ENCODE data around the gene VASP.

The VASP gene

DNA sequence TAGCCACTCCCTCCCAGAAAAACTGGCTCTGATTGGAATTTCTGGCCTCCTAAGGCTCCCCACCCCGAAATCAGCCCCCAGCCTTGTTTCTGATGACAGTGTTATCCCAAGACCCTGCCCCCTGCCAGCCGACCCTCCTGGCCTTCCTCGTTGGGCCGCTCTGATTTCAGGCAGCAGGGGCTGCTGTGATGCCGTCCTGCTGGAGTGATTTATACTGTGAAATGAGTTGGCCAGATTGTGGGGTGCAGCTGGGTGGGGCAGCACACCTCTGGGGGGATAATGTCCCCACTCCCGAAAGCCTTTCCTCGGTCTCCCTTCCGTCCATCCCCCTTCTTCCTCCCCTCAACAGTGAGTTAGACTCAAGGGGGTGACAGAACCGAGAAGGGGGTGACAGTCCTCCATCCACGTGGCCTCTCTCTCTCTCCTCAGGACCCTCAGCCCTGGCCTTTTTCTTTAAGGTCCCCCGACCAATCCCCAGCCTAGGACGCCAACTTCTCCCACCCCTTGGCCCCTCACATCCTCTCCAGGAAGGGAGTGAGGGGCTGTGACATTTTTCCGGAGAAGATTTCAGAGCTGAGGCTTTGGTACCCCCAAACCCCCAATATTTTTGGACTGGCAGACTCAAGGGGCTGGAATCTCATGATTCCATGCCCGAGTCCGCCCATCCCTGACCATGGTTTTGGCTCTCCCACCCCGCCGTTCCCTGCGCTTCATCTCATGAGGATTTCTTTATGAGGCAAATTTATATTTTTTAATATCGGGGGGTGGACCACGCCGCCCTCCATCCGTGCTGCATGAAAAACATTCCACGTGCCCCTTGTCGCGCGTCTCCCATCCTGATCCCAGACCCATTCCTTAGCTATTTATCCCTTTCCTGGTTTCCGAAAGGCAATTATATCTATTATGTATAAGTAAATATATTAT, 33.3 kb upstream of the VASP start:
- H3K79me2 ChIP-seq (ENCODE audit: low read length), result no peaks in the 10 kb centered on the region
- TF ChIP-seq EZH2phosphoT487 (IDR thresholded peaks at IDR 0.05; ENCODE audit: low read length) (no peak), EZH2 (optimal IDR thresholded peaks at IDR 0.05; ENCODE audit: low read depth, low read length) (no peak)
- TF ChIP-seq, protein P1, sequence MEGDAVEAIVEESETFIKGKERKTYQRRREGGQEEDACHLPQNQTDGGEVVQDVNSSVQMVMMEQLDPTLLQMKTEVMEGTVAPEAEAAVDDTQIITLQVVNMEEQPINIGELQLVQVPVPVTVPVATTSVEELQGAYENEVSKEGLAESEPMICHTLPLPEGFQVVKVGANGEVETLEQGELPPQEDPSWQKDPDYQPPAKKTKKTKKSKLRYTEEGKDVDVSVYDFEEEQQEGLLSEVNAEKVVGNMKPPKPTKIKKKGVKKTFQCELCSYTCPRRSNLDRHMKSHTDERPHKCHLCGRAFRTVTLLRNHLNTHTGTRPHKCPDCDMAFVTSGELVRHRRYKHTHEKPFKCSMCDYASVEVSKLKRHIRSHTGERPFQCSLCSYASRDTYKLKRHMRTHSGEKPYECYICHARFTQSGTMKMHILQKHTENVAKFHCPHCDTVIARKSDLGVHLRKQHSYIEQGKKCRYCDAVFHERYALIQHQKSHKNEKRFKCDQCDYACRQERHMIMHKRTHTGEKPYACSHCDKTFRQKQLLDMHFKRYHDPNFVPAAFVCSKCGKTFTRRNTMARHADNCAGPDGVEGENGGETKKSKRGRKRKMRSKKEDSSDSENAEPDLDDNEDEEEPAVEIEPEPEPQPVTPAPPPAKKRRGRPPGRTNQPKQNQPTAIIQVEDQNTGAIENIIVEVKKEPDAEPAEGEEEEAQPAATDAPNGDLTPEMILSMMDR (IDR thresholded peaks at IDR 0.05; ENCODE audit: low read length), result no peak
- H3K9me3 ChIP-seq (replicated peaks; ENCODE audit: insufficient read depth, low read length), result no peaks in the 10 kb centered on the region
- H3K4me1 ChIP-seq (ENCODE audit: low read length), result peaks cover 6% of the 10 kb centered on the region; the same call in 1 of the 2 replicates
- no peaks in the 10 kb centered on the region for H3K9me2 ChIP-seq (replicated peaks; ENCODE audit: insufficient read depth, low read length)
- no peaks in the 10 kb centered on the region for H3K27me3 ChIP-seq (replicated peaks; ENCODE audit: insufficient read depth, low read length)
- no peaks in the 10 kb centered on the region for H4K20me1 ChIP-seq (ENCODE audit: insufficient read depth, low read length)
- no peak for DNase-seq
- no peak overlapping the region for H3K9ac ChIP-seq (ENCODE audit: low read length)
- no peaks in the 10 kb centered on the region for H3K36me3 ChIP-seq (replicated peaks; ENCODE audit: insufficient read depth, low read length)
- no peak overlapping the region for H3K4me2 ChIP-seq (ENCODE audit: low read depth, low read length)
- no peak overlapping the region for H2AFZ ChIP-seq (ENCODE audit: low read length)
- no peak overlapping the region for H3K4me3 ChIP-seq (ENCODE audit: low read length)
- peaks cover 19% of the 10 kb centered on the region for H3F3A ChIP-seq (ENCODE audit: insufficient read depth, low read length)
- H3K27ac ChIP-seq (ENCODE audit: low read length), result no peak overlapping the region

DNA sequence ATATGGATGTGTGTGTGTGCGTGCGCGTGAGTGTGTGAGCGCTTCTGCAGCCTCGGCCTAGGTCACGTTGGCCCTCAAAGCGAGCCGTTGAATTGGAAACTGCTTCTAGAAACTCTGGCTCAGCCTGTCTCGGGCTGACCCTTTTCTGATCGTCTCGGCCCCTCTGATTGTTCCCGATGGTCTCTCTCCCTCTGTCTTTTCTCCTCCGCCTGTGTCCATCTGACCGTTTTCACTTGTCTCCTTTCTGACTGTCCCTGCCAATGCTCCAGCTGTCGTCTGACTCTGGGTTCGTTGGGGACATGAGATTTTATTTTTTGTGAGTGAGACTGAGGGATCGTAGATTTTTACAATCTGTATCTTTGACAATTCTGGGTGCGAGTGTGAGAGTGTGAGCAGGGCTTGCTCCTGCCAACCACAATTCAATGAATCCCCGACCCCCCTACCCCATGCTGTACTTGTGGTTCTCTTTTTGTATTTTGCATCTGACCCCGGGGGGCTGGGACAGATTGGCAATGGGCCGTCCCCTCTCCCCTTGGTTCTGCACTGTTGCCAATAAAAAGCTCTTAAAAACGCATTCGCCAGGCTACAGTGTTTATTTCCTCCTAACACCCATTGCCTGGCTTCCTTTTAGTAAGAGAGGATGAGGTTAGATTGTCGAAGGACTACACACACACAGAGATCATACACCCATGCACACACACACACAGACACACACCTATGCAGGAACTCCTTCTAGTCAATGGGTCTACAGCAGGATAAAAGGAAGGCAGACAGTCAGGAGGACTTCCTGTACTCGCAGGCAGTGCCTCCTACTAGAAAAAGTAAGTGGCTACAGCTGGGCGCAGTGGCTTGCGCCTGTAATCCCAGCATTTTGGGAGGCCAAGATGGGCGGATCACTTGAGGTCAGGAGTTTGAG, 32.4 kb upstream of the VASP start:
- Histone ChIP-seq H3K9me3 (replicated peaks; ENCODE audit: insufficient read depth, low read length) (no peaks in the 10 kb centered on the region), H3K4me1 (ENCODE audit: low read length) (peaks cover 12% of the 10 kb centered on the region), H3F3A (ENCODE audit: insufficient read depth, low read length) (peaks cover 14% of the 10 kb centered on the region), H3K9ac (ENCODE audit: low read length) (no peak overlapping the region), H2AFZ (ENCODE audit: low read length) (no peak overlapping the region), H3K79me2 (ENCODE audit: low read length) (no peaks in the 10 kb centered on the region), H3K36me3 (replicated peaks; ENCODE audit: insufficient read depth, low read length) (no peaks in the 10 kb centered on the region), H3K27me3 (replicated peaks; ENCODE audit: insufficient read depth, low read length) (no peaks in the 10 kb centered on the region), H3K9me2 (replicated peaks; ENCODE audit: insufficient read depth, low read length) (no peaks in the 10 kb centered on the region), H3K4me2 (ENCODE audit: low read depth, low read length) (no peak overlapping the region), H3K27ac (ENCODE audit: low read length) (no peak overlapping the region), H3K4me3 (ENCODE audit: low read length) (no peak overlapping the region), H4K20me1 (ENCODE audit: insufficient read depth, low read length) (no peaks in the 10 kb centered on the region)
- TF ChIP-seq, protein P1 (IDR thresholded peaks at IDR 0.05; ENCODE audit: low read length), result no peak
- TF ChIP-seq EZH2phosphoT487 (IDR thresholded peaks at IDR 0.05; ENCODE audit: low read length) (no peak), EZH2 (optimal IDR thresholded peaks at IDR 0.05; ENCODE audit: low read depth, low read length) (no peak)
- no peak for DNase-seq

DNA sequence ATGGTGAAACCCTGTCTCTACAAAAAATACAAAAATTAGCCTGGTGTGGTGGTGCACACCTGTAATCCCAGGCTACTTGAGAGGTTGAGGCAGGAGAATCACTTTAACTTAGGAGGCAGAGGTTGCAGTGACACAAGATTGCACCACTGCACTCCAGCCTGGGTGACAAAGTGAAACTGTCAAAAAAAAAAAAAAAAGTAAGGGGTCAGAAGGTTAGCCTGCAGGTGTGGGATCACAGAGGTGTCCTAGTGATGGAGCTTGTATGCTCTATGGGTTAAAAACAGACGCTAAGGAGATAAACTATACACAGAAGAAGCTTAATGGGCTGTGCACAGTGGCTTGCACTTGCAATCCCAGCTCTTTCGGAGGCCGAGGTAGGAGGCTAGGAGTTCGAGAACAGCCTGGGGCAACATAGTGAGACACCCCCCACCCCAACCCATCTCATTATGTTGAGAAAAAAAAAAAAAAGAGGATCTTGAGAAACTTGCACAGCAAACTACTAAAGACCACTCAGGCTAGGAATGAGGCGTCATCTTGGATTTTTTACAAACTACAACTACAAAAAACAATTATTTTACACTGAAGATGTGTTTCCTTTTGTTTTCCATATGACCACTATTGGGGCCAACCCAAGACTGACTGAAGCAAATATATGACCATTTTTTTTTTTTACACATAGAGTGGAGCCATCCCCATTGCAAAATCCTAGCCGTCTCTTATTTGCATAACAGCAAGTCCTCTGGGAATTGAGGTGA, 31.6 kb upstream of the VASP start:
- no peaks in the 10 kb centered on the region for H3K27me3 ChIP-seq (replicated peaks; ENCODE audit: insufficient read depth, low read length)
- peaks cover 14% of the 10 kb centered on the region for H3F3A ChIP-seq (ENCODE audit: insufficient read depth, low read length)
- H3K27ac ChIP-seq (ENCODE audit: low read length), result no peak overlapping the region
- no peaks in the 10 kb centered on the region for H3K9me2 ChIP-seq (replicated peaks; ENCODE audit: insufficient read depth, low read length)
- no peak overlapping the region for H3K9ac ChIP-seq (ENCODE audit: low read length)
- no peak overlapping the region for H3K4me3 ChIP-seq (ENCODE audit: low read length)
- no peaks in the 10 kb centered on the region for H3K9me3 ChIP-seq (replicated peaks; ENCODE audit: insufficient read depth, low read length)
- DNase-seq, result no peak
- no peaks in the 10 kb centered on the region for H3K79me2 ChIP-seq (ENCODE audit: low read length)
- no peak overlapping the region for H2AFZ ChIP-seq (ENCODE audit: low read length)
- H3K4me2 ChIP-seq (ENCODE audit: low read depth, low read length), result no peak overlapping the region
- TF ChIP-seq EZH2 (optimal IDR thresholded peaks at IDR 0.05; ENCODE audit: low read depth, low read length), result no peak
- TF ChIP-seq EZH2phosphoT487 (IDR thresholded peaks at IDR 0.05; ENCODE audit: low read length), result no peak
- TF ChIP-seq, protein P1 (IDR thresholded peaks at IDR 0.05; ENCODE audit: low read length), result no peak
- no peaks in the 10 kb centered on the region for H3K36me3 ChIP-seq (replicated peaks; ENCODE audit: insufficient read depth, low read length)
- H4K20me1 ChIP-seq (ENCODE audit: insufficient read depth, low read length), result no peaks in the 10 kb centered on the region
- H3K4me1 ChIP-seq (ENCODE audit: low read length), result peaks cover 12% of the 10 kb centered on the region

Measured in MM.1S (cell line).